MM.1S (cell line): ENCODE measurements around the gene MX1.

Experiments used
- DNase-seq: peaks from one replicate; pipeline ENCODE4 v3.0.0-alpha.2; 2015
- H2AFZ ChIP-seq: fragments of 300-600 bp; sonication (generic); 2 replicates; pipeline ENCODE4 v1.6.0; 2016; ENCODE audit warnings: antibody characterized with exemption, low read length
- H3F3A ChIP-seq: fragments of 300-600 bp; sonication (generic); 2 replicates; pipeline ENCODE4 v1.6.1; 2016; ENCODE audit warnings: mild to moderate bottlenecking, antibody characterized with exemption, low read length, moderate library complexity, mixed read lengths; ENCODE audit not compliant: insufficient read depth
- H3K27ac ChIP-seq: fragments of 300-600 bp; sonication (generic); 2 replicates; pipeline ENCODE4 v1.5.1; 2016; ENCODE audit warnings: mild to moderate bottlenecking, low read length
- H3K27me3 ChIP-seq: fragments of 300-600 bp; sonication (generic); replicated peaks from 2 replicates; pipeline ENCODE4 v1.6.0; 2016; ENCODE audit warnings: low read length; ENCODE audit not compliant: insufficient read depth
- H3K36me3 ChIP-seq: fragments of 300-600 bp; sonication (generic); replicated peaks from 2 replicates; pipeline ENCODE4 v1.6.1; 2016; ENCODE audit warnings: mild to moderate bottlenecking, low read length, mixed read lengths; ENCODE audit not compliant: insufficient read depth
- H3K4me1 ChIP-seq: fragments of 300-600 bp; sonication (generic); 2 replicates; pipeline ENCODE4 v1.6.1; 2016; ENCODE audit warnings: low read length, mixed read lengths
- H3K4me2 ChIP-seq: fragments of 300-600 bp; sonication (generic); 2 replicates; pipeline ENCODE4 v1.6.0; 2016; ENCODE audit warnings: low read depth, low read length
- H3K4me3 ChIP-seq: fragments of 300-600 bp; sonication (generic); 2 replicates; pipeline ENCODE4 v1.5.1; 2016; ENCODE audit warnings: low read length, mixed read lengths
- H3K79me2 ChIP-seq: fragments of 300-600 bp; sonication (generic); 2 replicates; pipeline ENCODE4 v1.6.1; 2016; ENCODE audit warnings: mixed run types, low read length, mixed read lengths
- H3K9ac ChIP-seq: fragments of 300-600 bp; sonication (generic); 2 replicates; pipeline ENCODE4 v1.6.1; 2016; ENCODE audit warnings: low read length, mixed read lengths
- H3K9me2 ChIP-seq: fragments of 300-600 bp; sonication (generic); replicated peaks from 2 replicates; pipeline ENCODE4 v1.6.1; 2016; ENCODE audit warnings: mild to moderate bottlenecking, low read length, mixed read lengths; ENCODE audit not compliant: insufficient read depth
- H3K9me3 ChIP-seq: fragments of 300-600 bp; sonication (generic); replicated peaks from 2 replicates; pipeline ENCODE4 v1.6.1; 2016; ENCODE audit warnings: mild to moderate bottlenecking, low read length, mixed read lengths; ENCODE audit not compliant: insufficient read depth
- H4K20me1 ChIP-seq: fragments of 300-600 bp; sonication (generic); 2 replicates; pipeline ENCODE4 v1.6.1; 2016; ENCODE audit warnings: mild to moderate bottlenecking, low read length, moderate library complexity, mixed read lengths; ENCODE audit not compliant: insufficient read depth
- EZH2 ChIP-seq: fragments of 300-600 bp; sonication (generic); optimal IDR thresholded peaks from 2 replicates; pipeline ENCODE3; 2017; ENCODE audit warnings: low read depth, mild to moderate bottlenecking, antibody characterized with exemption, low read length, mixed read lengths
- EZH2phosphoT487 ChIP-seq: fragments of 300-600 bp; sonication (generic); IDR thresholded peaks from 2 replicates; pipeline ENCODE4 v1.6.1; 2018; ENCODE audit warnings: antibody characterized with exemption, low read length
- TF ChIP-seq, protein P1 (sequence below): fragments of 300-600 bp; sonication (generic); IDR thresholded peaks from 2 replicates; pipeline ENCODE4 v1.5.1; 2016; ENCODE audit warnings: antibody characterized with exemption, low read length, mixed read lengths

MX1 gene

DNA sequence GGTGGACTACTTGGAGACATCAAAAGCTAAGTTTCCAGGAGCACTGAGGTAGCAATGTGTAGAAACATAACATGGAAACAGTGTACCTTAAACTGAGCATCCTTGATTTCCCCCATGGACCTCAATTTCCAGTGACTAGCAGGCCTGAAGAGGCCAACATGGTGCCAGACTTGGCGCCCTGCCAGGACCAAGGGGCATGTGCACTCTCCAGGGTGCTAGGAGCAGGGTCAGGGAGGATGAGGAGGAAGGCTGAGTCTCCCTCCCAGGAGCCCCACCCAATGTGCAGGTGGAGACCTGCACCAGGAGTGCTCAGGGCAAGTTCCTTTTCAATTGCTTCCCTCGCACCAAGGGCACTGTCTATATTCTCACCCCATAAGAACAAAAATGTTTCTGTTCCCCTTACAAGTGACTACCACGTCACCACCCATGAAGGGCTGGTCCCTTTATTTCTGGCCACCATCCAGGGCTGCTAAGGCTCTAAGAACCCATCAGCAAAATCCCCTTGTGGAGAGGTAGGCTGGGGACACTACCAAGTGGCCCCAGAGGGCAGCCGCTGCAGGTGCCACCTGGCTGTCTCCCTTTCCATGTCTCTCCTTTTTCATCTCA is 39.2 kb downstream of the MX1 start:
- Histone ChIP-seq H3K9me2 (no peaks in the 10 kb centered on the region), H3K4me2 (no peak overlapping the region), H3K9ac (no peak overlapping the region), H2AFZ (no peak overlapping the region), H3F3A (no peaks in the 10 kb centered on the region), H3K4me3 (no peak overlapping the region), H4K20me1 (no peaks in the 10 kb centered on the region), H3K4me1 (peaks cover 9% of the 10 kb centered on the region), H3K79me2 (no peaks in the 10 kb centered on the region), H3K36me3 (no peaks in the 10 kb centered on the region), H3K27me3 (no peaks in the 10 kb centered on the region), H3K27ac (no peak overlapping the region), H3K9me3 (no peaks in the 10 kb centered on the region)
- TF ChIP-seq EZH2phosphoT487 (no peak), EZH2 (no peak)
- TF ChIP-seq, protein P1, sequence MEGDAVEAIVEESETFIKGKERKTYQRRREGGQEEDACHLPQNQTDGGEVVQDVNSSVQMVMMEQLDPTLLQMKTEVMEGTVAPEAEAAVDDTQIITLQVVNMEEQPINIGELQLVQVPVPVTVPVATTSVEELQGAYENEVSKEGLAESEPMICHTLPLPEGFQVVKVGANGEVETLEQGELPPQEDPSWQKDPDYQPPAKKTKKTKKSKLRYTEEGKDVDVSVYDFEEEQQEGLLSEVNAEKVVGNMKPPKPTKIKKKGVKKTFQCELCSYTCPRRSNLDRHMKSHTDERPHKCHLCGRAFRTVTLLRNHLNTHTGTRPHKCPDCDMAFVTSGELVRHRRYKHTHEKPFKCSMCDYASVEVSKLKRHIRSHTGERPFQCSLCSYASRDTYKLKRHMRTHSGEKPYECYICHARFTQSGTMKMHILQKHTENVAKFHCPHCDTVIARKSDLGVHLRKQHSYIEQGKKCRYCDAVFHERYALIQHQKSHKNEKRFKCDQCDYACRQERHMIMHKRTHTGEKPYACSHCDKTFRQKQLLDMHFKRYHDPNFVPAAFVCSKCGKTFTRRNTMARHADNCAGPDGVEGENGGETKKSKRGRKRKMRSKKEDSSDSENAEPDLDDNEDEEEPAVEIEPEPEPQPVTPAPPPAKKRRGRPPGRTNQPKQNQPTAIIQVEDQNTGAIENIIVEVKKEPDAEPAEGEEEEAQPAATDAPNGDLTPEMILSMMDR = no peak
- no peak for DNase-seq

DNA sequence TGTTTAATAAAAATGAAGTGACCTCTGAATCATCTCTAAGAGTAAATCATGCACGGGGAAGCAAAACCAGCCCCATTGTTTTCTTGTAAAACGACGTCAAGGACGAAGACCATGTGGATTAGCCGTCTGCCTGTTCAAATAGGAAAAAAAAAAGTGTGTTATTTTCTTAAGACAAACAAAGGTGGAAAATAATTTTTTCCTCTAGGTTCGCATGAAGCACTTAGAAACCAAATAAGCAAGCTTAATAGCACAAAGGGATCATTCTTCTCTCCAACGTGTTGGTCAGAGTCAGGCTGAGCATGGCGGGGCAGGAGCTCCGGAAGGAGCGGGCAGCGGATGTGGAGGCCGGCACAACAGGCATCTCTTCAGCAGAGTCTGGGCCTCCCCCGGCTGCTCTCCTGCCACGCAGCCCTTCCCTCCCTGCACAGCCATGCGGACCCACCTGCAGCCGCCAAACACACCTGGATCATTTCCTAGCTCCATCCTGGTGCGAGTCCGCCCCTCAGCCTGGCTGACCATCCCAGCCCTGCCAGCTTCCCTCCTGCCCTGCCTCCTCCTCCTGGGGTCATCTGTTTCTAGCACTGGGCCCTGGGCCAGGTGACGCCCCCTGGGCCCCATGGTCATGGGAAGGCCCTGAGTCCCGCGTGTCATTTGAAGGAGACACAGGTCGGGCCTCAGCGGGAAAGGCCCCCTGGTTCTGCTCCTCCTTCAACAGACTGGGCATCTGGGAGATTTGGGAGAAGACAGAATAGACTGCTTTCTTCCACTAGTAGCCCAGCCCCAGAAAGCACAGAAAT is 40.2 kb downstream of the MX1 start:
- H3K9ac ChIP-seq = no peak overlapping the region
- H3K4me3 ChIP-seq = no peak overlapping the region
- no peak overlapping the region for H3K27ac ChIP-seq
- no peaks in the 10 kb centered on the region for H3K27me3 ChIP-seq
- TF ChIP-seq EZH2 (no peak), EZH2phosphoT487 (no peak)
- TF ChIP-seq, protein P1 = no peak
- H3K4me2 ChIP-seq = no peak overlapping the region
- H3F3A ChIP-seq = no peaks in the 10 kb centered on the region
- no peak overlapping the region for H2AFZ ChIP-seq
- H3K4me1 ChIP-seq = 0 out of 2 replicates have a peak, but pooled peaks cover 5% of the 10 kb centered on the region
- H3K79me2 ChIP-seq = no peaks in the 10 kb centered on the region
- DNase-seq = no peak
- no peaks in the 10 kb centered on the region for H3K9me2 ChIP-seq
- no peaks in the 10 kb centered on the region for H3K36me3 ChIP-seq
- H3K9me3 ChIP-seq = no peaks in the 10 kb centered on the region
- no peaks in the 10 kb centered on the region for H4K20me1 ChIP-seq

DNA sequence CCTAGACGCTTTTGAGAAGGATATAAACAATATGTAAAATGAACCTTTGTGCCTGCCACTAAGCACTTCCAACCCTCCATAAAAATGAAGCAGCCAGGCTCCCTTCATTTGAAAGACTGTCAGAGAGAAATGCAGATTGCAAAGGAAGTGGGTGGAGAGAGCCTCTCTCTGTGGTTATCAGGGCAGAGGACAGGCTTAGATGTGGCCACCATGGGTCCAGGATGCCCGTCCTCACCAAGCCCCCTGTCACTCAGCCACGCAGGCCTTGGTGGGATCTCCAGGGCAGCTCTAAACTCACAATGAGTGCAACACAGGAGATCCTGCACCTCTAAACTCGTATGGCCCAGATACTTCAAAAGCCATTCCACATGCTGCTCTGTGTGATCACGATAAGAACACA is 44.0 kb downstream of the MX1 start:
- Histone ChIP-seq H3K27ac (no peak overlapping the region), H4K20me1 (no peaks in the 10 kb centered on the region), H3K79me2 (no peaks in the 10 kb centered on the region), H3K9me3 (no peaks in the 10 kb centered on the region), H3K4me1 (no peaks in the 10 kb centered on the region), H3F3A (no peaks in the 10 kb centered on the region), H3K27me3 (no peaks in the 10 kb centered on the region), H3K9me2 (no peaks in the 10 kb centered on the region), H2AFZ (no peak overlapping the region), H3K4me2 (no peak overlapping the region), H3K9ac (no peak overlapping the region), H3K4me3 (no peak overlapping the region), H3K36me3 (no peaks in the 10 kb centered on the region)
- no peak for DNase-seq
- TF ChIP-seq, protein P1 = no peak
